ENCODE data around the gene BBX.
A peak's percentile ranks its signal among the peaks of the same experiment; 100 is the strongest.

Gene BBX

DNA sequence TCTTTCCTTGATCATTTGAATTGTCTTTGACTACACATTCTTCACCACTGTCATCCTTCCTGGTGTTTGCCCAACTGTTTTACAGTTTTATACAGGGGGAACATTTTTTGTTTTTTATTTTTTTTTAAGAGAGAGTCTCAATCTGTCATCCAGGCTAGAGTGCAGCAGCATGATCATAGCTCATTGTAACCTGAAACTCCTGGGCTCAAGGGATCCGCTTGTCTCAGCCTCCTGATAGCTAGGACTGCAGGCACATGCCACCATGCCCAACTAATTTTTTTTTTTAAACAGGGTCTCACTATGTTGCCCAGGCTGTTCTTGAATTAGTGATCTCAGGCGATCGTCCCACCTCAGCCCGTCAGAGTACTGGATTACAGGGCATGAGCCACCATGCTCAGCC, 222.6 kb downstream of the BBX start:
- no peaks in the 10 kb centered on the region for H3K4me1 ChIP-seq
- H3K9me3 ChIP-seq: no peaks in the 10 kb centered on the region
- no peak for DNase-seq (ENCODE audit: low spot score in 2 of 2)
- H3K27me3 ChIP-seq (ENCODE audit: low read depth): no peaks in the 10 kb centered on the region
- no peak overlapping the region for H3K4me3 ChIP-seq
- H3K36me3 ChIP-seq (replicated peaks): no peaks in the 10 kb centered on the region
- in situ Hi-C loops (cut with MboI; ENCODE audit: low sequenced_read_pairs): no loop called here

DNA sequence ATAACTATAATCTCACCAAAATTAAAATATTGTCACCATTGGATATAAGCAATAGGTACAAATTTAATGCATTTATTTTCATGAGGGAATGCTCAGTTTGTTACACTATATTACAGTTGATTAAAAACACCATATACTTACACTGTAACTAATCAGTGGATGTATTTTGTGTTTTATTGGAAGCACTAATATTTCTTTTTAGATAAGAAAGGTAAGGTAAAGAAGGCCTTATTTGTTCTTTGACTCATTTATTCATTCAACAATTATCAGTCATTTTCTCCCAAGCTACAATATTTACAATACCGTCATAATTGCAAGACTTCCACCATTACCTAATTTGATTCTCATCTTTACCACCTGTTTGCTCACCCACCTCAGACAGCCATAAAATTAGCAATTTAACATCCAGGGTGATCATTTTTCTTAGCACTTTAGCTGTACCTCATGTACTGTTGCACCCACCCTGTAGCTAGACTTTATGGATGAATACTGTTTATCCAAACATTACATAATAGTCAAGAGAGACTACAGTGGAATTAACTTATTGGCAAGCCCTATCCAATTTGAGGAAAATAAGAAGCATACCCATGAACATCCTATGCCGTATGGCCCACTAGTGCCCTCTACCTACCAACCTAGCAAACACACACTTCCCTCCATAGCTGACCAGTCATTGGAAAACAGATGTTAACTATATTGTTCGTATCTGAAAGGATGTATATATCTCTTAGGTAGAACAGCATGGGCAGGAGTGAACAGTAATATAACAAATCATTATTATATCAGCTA, 229.6 kb downstream of the BBX start:
- in situ Hi-C loops (cut with MboI; ENCODE audit: low sequenced_read_pairs): no loop called here
- Histone ChIP-seq H3K36me3 (replicated peaks) (no peaks in the 10 kb centered on the region), H3K27me3 (ENCODE audit: low read depth) (no peaks in the 10 kb centered on the region), H3K4me1 (no peaks in the 10 kb centered on the region), H3K4me3 (no peak overlapping the region), H3K9me3 (no peaks in the 10 kb centered on the region)
- peak; percentile 25 to 40 for DNase-seq (ENCODE audit: low spot score in 2 of 2)

DNA sequence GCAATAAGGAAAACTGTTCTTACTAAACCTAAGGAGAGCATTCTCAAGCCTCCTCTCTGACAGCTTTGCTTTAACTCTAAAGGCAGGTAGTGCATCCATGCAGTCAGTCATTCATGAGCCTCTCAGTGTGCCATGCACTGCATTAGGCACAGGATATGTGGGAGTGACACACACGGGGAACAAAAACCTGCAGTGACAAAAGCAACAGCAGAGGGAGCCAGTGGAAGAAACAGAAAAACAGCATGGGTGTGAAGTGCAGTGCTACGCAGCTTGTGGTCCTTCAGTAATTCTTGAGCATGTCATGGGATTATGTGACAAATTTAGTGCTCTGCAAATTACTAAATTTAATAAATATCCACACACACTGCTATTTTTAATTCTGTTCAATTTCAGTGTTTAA, 230.7 kb downstream of the BBX start:
- in situ Hi-C loops (cut with MboI; ENCODE audit: low sequenced_read_pairs): no loop called here
- Histone ChIP-seq H3K27me3 (ENCODE audit: low read depth) (no peaks in the 10 kb centered on the region), H3K4me3 (no peak overlapping the region), H3K4me1 (no peaks in the 10 kb centered on the region), H3K36me3 (replicated peaks) (no peaks in the 10 kb centered on the region; the same call in 1 of the 2 replicates), H3K9me3 (no peaks in the 10 kb centered on the region)
- DNase-seq (ENCODE audit: low spot score in 2 of 2): peak; percentile 23 to 38

DNA sequence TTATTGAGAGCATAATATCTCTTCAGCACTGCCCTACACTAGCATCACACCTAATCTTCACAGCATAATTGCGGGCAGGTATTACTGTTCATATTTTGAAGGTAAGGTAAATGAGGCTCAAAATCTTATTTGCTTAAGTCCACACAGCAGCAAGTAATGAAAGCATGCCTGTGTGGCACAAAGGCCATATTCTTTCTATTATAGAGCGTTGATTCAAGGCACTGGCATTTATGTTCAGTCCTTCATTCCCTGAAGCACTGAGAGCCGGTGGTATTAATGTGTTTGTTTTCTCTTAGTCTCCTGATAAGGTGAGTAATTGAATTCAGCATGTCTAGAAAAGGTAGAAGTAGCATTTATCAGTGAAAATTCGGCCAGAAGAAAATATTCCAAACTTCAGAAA, 231.2 kb downstream of the BBX start:
- in situ Hi-C loops (cut with MboI; ENCODE audit: low sequenced_read_pairs): no loop called here
- Histone ChIP-seq H3K9me3 (no peaks in the 10 kb centered on the region), H3K27me3 (ENCODE audit: low read depth) (no peaks in the 10 kb centered on the region), H3K36me3 (replicated peaks) (no peaks in the 10 kb centered on the region; the same call in 1 of the 2 replicates), H3K4me3 (no peak overlapping the region), H3K4me1 (no peaks in the 10 kb centered on the region)
- no peak for DNase-seq (ENCODE audit: low spot score in 2 of 2)

DNA sequence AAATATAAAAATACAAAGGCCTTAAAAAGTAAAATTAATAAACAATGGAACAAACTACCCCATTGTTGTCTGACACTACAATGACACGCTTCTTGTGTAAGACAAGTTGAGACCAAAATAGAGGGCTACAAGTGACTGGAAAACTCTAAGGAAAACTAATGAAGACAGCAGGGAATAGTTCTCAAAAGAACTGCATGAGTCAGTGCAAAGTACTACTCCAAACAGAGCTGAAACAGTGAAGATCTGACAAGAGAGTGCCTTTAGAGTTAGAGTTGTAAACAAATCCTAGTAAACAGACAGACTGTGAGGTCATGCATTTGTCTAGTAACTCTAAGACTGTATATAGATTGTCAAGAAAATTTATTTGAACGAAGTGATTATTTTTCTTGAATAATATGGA, 233.9 kb downstream of the BBX start:
- Histone ChIP-seq H3K4me1 (no peaks in the 10 kb centered on the region), H3K4me3 (no peak overlapping the region), H3K27me3 (ENCODE audit: low read depth) (no peaks in the 10 kb centered on the region), H3K36me3 (replicated peaks) (no peaks in the 10 kb centered on the region; the same call in 1 of the 2 replicates), H3K9me3 (no peaks in the 10 kb centered on the region)
- in situ Hi-C loops (cut with MboI; ENCODE audit: low sequenced_read_pairs): no loop called here
- no peak for DNase-seq (ENCODE audit: low spot score in 2 of 2)

DNA sequence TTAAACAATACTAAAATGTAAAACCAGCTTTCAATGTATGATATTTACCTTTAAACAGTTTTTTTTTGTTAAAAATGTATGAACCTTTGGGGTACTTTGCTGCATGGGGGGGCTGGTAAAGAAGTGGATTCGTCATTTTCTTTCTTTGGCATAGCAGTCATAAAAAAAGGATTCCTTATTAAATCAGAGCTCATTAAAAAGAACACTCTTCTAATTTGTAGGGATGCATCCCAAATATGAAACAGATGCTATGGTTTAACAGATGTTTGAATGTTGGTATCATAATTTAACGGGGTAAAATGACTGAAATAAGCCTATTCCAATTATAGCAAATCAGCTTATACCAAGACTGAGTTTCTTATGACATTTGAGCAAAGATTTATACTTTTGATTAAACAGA, 234.4 kb downstream of the BBX start:
- DNase-seq (ENCODE audit: low spot score in 2 of 2): no peak
- H3K36me3 ChIP-seq (replicated peaks): no peaks in the 10 kb centered on the region; the same call in 1 of the 2 replicates
- no peaks in the 10 kb centered on the region for H3K27me3 ChIP-seq (ENCODE audit: low read depth)
- H3K9me3 ChIP-seq: no peaks in the 10 kb centered on the region
- no peaks in the 10 kb centered on the region for H3K4me1 ChIP-seq
- in situ Hi-C loops (cut with MboI; ENCODE audit: low sequenced_read_pairs): no loop called here
- H3K4me3 ChIP-seq: no peak overlapping the region

DNA sequence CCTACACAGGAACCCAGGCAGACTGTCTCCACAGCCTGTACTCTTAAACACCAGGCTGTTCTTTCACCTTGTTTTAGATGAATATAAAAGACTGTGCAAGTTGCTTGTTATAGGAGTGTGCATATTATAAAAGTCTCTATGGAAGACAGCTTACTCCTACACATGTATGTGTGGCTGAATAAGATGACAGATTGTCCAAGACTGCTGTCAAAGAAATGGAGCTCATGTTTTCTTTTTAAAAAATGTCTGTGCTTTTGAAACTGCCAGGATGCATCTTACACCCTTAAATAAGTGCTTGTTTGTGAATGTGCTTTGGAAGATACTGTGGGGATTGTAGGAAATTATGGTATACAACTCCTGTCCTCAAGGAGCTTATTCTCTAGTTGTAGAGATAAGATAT, 237.4 kb downstream of the BBX start:
- Histone ChIP-seq H3K9me3 (no peaks in the 10 kb centered on the region), H3K4me3 (no peak overlapping the region), H3K27me3 (ENCODE audit: low read depth) (no peaks in the 10 kb centered on the region), H3K4me1 (no peaks in the 10 kb centered on the region), H3K36me3 (replicated peaks) (no peaks in the 10 kb centered on the region; the same call in 1 of the 2 replicates)
- no peak for DNase-seq (ENCODE audit: low spot score in 2 of 2)
- in situ Hi-C loops (cut with MboI; ENCODE audit: low sequenced_read_pairs): no loop called here

DNA sequence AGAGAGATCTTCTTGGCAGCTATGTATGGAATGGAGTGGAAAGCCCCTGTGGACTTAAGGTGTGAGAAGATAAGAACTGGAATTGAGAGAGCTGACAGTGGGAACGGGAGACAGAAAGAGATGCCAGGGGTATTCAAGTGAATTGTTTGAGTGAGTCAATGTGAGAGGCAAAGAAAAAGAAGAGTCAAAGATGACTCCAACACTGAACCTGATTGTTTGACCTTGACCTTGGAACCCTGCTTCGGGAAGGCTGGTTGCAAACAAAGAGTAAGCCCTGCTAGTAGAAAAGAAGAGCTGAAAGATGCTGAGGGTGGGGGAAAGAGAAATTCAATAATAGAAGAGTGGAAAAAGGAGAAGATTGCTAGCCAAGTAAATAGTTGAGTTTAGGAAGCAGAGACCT, 238.6 kb downstream of the BBX start:
- DNase-seq (ENCODE audit: low spot score in 2 of 2): no peak
- Histone ChIP-seq H3K9me3 (no peaks in the 10 kb centered on the region), H3K27me3 (ENCODE audit: low read depth) (no peaks in the 10 kb centered on the region), H3K4me3 (no peak overlapping the region), H3K36me3 (replicated peaks) (peaks cover 4% of the 10 kb centered on the region), H3K4me1 (no peaks in the 10 kb centered on the region)
- in situ Hi-C loops (cut with MboI; ENCODE audit: low sequenced_read_pairs): no loop called here

DNA sequence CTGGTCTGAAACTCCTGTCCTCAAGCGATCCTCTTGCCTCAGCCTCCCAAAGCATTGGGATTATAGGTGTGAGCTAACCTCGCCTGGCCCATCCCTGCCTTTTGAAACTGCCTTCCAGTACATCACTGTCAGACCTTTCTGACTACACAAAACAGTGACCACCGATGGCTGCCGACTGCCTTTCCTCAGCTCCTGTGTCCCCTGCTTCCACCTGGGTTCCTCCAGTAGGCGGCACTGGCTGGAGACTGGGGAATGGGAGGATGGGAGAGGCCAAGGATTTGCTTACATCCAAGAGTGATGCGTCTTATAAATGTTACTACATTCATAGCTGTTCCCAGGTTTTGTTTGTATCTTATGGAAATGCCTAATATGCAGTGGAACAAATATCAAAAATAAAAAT, 242.8 kb downstream of the BBX start:
- H3K9me3 ChIP-seq: no peaks in the 10 kb centered on the region
- peaks cover 8% of the 10 kb centered on the region; the same call in 1 of the 2 replicates for H3K36me3 ChIP-seq (replicated peaks)
- DNase-seq (ENCODE audit: low spot score in 2 of 2): no peak
- no peak overlapping the region for H3K4me3 ChIP-seq
- in situ Hi-C loops (cut with MboI; ENCODE audit: low sequenced_read_pairs): no loop called here
- no peaks in the 10 kb centered on the region for H3K27me3 ChIP-seq (ENCODE audit: low read depth)
- H3K4me1 ChIP-seq: no peaks in the 10 kb centered on the region

DNA sequence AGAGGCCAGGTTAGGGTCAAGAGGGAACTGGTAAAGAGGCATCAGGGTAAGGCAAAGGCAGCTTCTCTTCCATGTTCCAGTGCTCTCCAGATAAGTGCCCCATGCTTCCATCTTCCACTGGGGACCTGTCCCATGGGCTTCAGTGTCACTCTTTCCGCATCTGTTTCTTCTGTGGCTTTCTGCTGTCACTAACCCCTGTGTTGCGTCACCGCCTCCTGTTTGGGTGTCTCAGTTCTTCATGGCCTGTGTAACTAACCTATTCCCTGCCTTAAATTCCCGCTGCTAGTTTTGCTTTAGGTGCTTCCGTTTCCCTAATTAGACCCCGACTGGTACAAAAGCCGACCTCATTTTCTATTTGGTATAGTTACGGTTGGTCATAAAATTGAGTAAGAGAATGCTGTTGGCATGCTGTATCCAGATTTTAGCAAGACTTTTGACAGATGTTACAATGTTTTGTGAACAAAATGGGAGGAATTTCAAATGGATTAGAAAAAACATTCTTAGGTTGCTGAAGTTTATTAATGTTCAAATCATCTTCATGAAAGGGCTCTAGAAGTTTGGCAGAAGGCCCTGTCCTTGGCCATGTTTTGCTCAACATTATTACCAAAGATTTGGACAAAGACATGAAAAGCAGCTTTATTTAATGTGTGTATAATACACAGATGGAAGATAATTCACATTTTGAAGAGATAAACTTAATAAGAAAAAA, 245.3 kb downstream of the BBX start:
- peaks cover 8% of the 10 kb centered on the region; the same call in 1 of the 2 replicates for H3K36me3 ChIP-seq (replicated peaks)
- H3K27me3 ChIP-seq (ENCODE audit: low read depth): no peaks in the 10 kb centered on the region
- DNase-seq (ENCODE audit: low spot score in 2 of 2): no peak
- H3K9me3 ChIP-seq: no peaks in the 10 kb centered on the region
- H3K4me3 ChIP-seq: no peak overlapping the region
- in situ Hi-C loops (cut with MboI; ENCODE audit: low sequenced_read_pairs): no loop called here
- H3K4me1 ChIP-seq: no peaks in the 10 kb centered on the region

DNA sequence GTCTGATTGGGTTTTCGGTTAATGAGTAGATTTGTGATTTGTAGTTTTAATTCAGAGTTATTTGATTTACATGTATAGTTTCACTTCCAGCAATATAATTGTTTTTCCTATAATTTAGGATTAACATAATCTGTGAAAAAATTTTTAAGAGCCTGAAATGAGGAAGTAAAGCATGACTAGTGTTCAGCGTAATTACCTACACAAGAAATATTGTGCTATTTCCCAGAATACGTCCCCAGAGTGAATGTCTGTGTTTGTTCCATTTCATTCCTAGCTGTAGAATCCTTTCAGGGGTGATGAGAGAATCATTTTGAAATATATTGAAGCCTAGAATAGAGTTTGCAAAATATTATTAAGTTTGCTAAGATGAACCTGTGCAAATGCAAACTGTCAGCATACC, 247.1 kb downstream of the BBX start:
- peaks cover 10% of the 10 kb centered on the region for H3K36me3 ChIP-seq (replicated peaks)
- no peak overlapping the region for H3K4me3 ChIP-seq
- no peaks in the 10 kb centered on the region for H3K4me1 ChIP-seq
- H3K27me3 ChIP-seq (ENCODE audit: low read depth): no peaks in the 10 kb centered on the region
- H3K9me3 ChIP-seq: no peaks in the 10 kb centered on the region
- DNase-seq (ENCODE audit: low spot score in 2 of 2): no peak
- in situ Hi-C loops (cut with MboI; ENCODE audit: low sequenced_read_pairs): no loop called here

DNA sequence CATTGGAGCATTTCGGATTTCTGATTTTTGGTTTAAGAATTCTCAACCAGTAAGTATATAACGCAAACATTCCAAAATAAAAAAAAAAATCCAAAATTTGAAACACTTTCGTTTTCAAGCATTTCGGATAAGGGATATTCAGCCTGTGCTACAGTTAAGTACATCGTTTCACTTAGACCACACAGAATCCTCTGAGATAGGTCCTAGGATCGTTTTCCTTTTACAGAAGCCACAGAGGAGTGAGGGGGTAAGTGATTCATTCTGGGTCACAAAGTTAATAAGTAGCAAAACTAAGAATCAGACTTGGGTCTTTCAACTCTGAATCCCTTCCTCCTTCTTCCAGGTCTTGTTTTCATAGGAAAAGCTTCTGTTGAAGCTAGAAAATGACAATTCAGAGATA, 249.3 kb downstream of the BBX start:
- Histone ChIP-seq H3K27me3 (ENCODE audit: low read depth) (no peaks in the 10 kb centered on the region), H3K9me3 (no peaks in the 10 kb centered on the region), H3K4me1 (no peaks in the 10 kb centered on the region), H3K4me3 (no peak overlapping the region), H3K36me3 (replicated peaks) (peaks cover 5% of the 10 kb centered on the region; the same call in 1 of the 2 replicates)
- no peak for DNase-seq (ENCODE audit: low spot score in 2 of 2)
- in situ Hi-C loops (cut with MboI; ENCODE audit: low sequenced_read_pairs): no loop called here

DNA sequence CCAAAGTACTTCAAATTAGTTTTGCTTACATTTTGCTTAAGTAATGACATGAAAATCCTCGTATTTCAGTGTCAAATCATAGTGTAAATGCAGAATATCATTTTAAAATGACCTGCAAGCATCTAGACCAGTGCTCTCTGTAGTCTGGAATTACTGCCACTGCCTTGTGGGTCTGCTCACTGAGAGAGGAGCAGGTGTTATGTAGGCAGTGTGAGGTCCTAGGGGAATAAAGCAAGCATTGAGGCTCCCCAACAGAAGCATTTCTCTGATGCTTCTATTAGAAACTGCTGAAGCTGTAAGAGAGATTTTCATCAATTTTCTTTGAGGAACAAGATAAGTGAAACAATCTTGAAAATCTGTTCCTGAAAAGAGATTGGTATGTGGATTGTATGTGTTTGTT, 253.2 kb downstream of the BBX start:
- H3K36me3 ChIP-seq (replicated peaks): peaks cover 12% of the 10 kb centered on the region
- H3K4me3 ChIP-seq: no peak overlapping the region
- in situ Hi-C loops (cut with MboI; ENCODE audit: low sequenced_read_pairs): no loop called here
- DNase-seq (ENCODE audit: low spot score in 2 of 2): no peak
- H3K9me3 ChIP-seq: no peaks in the 10 kb centered on the region
- H3K4me1 ChIP-seq: no peaks in the 10 kb centered on the region
- no peaks in the 10 kb centered on the region for H3K27me3 ChIP-seq (ENCODE audit: low read depth)

DNA sequence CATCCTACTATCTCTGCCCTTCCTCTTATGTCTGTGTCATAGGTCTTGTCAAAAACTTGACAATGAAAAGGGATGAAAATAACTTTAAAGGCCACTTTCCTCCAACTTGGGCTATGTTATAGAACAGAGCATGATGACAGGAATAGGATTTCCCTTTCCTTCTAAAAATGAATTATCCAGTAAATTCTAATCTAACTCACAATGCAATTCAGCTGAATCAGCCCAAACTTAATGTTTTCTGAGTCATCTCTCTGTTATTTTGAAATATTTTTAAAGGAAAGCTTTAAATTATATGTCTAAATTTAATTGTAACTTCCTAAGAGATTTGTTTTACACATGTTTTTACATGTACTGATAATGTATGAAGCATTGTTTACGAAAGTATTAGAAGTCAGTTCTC, 258.5 kb downstream of the BBX start:
- Histone ChIP-seq H3K4me3 (no peak overlapping the region), H3K27me3 (ENCODE audit: low read depth) (no peaks in the 10 kb centered on the region), H3K9me3 (no peaks in the 10 kb centered on the region), H3K4me1 (no peaks in the 10 kb centered on the region), H3K36me3 (replicated peaks) (peaks cover 7% of the 10 kb centered on the region)
- DNase-seq (ENCODE audit: low spot score in 2 of 2): no peak
- in situ Hi-C loops (cut with MboI; ENCODE audit: low sequenced_read_pairs): no loop called here

Data from HAP-1 (cell line).